ENCODE data around the gene FNDC3B. TPM values are rescaled to one million over a fixed set of nuclear protein-coding genes. Genes with fewer than 3 reads are reported as not detected.

FNDC3B gene
- total and polyA plus RNA-seq, 3 donors from 2014 or later = 24.2 to 63.5 (median 57.7) TPM

GRCh38 chr3:172260381-172260780 is 221.0 kb downstream of the FNDC3B start:
- Histone ChIP-seq H3K27me3 (no peaks in the 10 kb centered on the region), H3K9me3 (no peaks in the 10 kb centered on the region), H3K4me3 (no peak overlapping the region), H3K4me1 (peaks cover 29% of the 10 kb centered on the region), H3K36me3 (ENCODE audit: low read depth, missing control alignments) (no peaks in the 10 kb centered on the region), H3K27ac (peak overlapping the region in 1 of 2 donors; percentile 49)
- TF ChIP-seq POLR2A (IDR thresholded peaks at IDR 0.05) = no peak
- TF ChIP-seq, protein P1, sequence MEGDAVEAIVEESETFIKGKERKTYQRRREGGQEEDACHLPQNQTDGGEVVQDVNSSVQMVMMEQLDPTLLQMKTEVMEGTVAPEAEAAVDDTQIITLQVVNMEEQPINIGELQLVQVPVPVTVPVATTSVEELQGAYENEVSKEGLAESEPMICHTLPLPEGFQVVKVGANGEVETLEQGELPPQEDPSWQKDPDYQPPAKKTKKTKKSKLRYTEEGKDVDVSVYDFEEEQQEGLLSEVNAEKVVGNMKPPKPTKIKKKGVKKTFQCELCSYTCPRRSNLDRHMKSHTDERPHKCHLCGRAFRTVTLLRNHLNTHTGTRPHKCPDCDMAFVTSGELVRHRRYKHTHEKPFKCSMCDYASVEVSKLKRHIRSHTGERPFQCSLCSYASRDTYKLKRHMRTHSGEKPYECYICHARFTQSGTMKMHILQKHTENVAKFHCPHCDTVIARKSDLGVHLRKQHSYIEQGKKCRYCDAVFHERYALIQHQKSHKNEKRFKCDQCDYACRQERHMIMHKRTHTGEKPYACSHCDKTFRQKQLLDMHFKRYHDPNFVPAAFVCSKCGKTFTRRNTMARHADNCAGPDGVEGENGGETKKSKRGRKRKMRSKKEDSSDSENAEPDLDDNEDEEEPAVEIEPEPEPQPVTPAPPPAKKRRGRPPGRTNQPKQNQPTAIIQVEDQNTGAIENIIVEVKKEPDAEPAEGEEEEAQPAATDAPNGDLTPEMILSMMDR (IDR thresholded peaks at IDR 0.05) = no peak
- intact Hi-C loops (cut with DNase I; ENCODE audit: low total_unique reads) = no loop called here
- 80 to 89% methylated on average over 2 of the region's 2 CpGs for WGBS, 2 donors
- DNase-seq = no peak

- TF ChIP-seq POLR2A (IDR thresholded peaks at IDR 0.05) = no peak
- TF ChIP-seq, protein P1 (IDR thresholded peaks at IDR 0.05) = no peak
- Histone ChIP-seq H3K9me3 (no peaks in the 10 kb centered on the region), H3K4me1 (peaks cover 27% of the 10 kb centered on the region), H3K27me3 (no peaks in the 10 kb centered on the region), H3K36me3 (ENCODE audit: low read depth, missing control alignments) (no peaks in the 10 kb centered on the region), H3K4me3 (no peak overlapping the region), H3K27ac (no peak overlapping the region)
- intact Hi-C loops (cut with DNase I; ENCODE audit: low total_unique reads) = no loop called here
- no peak for DNase-seq
- WGBS, 2 donors = 84 to 93% methylated on average over 5 of the region's 5 CpGs
Measured at GRCh38 chr3:172261054-172261453, 221.7 kb downstream of the FNDC3B start.

- Histone ChIP-seq H3K9me3 (no peaks in the 10 kb centered on the region), H3K4me1 (peaks cover 25% of the 10 kb centered on the region), H3K4me3 (no peak overlapping the region), H3K27ac (no peak overlapping the region), H3K27me3 (no peaks in the 10 kb centered on the region), H3K36me3 (ENCODE audit: low read depth, missing control alignments) (no peaks in the 10 kb centered on the region)
- 20 to 38% methylated on average over 1 of the region's 1 CpG for WGBS, 2 donors
- DNase-seq = no peak
- intact Hi-C loops (cut with DNase I; ENCODE audit: low total_unique reads) = no loop called here
- no peak for TF ChIP-seq POLR2A (IDR thresholded peaks at IDR 0.05)
- TF ChIP-seq, protein P1 (IDR thresholded peaks at IDR 0.05) = no peak
Measured at GRCh38 chr3:172262991-172263608, 223.7 kb downstream of the FNDC3B start.

- Histone ChIP-seq H3K36me3 (ENCODE audit: low read depth, missing control alignments) (no peaks in the 10 kb centered on the region), H3K27me3 (no peaks in the 10 kb centered on the region), H3K4me1 (peaks cover 19% of the 10 kb centered on the region), H3K4me3 (no peak overlapping the region), H3K27ac (no peak overlapping the region), H3K9me3 (no peaks in the 10 kb centered on the region)
- no peak for DNase-seq
- 94 to 96% methylated on average over 7 of the region's 7 CpGs for WGBS, 2 donors
- intact Hi-C loops (cut with DNase I; ENCODE audit: low total_unique reads) = no loop called here
- TF ChIP-seq, protein P1 (IDR thresholded peaks at IDR 0.05) = no peak
- no peak for TF ChIP-seq POLR2A (IDR thresholded peaks at IDR 0.05)
Measured at GRCh38 chr3:172263781-172264486, 224.6 kb downstream of the FNDC3B start.

Measured in testis (tissue), 3 donors.